Spinal cord (tissue), 10 donors: ENCODE data around the gene PDK4. TPM values are rescaled to one million over a fixed set of nuclear protein-coding genes. Genes with fewer than 3 reads are reported as not detected.

Source experiments
- DNase-seq, 6 donors: peaks; one replicate each; pipeline versions ENCODE4 v3.0.0 to v3.0.0-alpha.2; 2013 to 2015; ENCODE audit warnings: low spot score in 6 of 6, low read depth in 4 of 6
- H3K27ac ChIP-seq: one replicate; pipeline ENCODE4 v1.5.1; 2013; ENCODE audit warnings: low read depth, low read length, control low read depth
- H3K27me3 ChIP-seq: one replicate; pipeline ENCODE4 v1.6.1; 2013; ENCODE audit warnings: low read length; ENCODE audit not compliant: control insufficient read depth, insufficient read depth
- H3K36me3 ChIP-seq: one replicate; pipeline ENCODE4 v1.6.1; 2013; ENCODE audit warnings: low read length; ENCODE audit not compliant: control insufficient read depth, insufficient read depth
- H3K4me1 ChIP-seq: one replicate; pipeline ENCODE4 v1.6.1; 2013; ENCODE audit warnings: low read length; ENCODE audit not compliant: control insufficient read depth, insufficient read depth
- H3K4me3 ChIP-seq: one replicate; pipeline ENCODE4 v1.5.1; 2013; ENCODE audit warnings: low read depth, low read length, control low read depth
- H3K9me3 ChIP-seq: one replicate; pipeline ENCODE4 v1.6.1; 2013; ENCODE audit warnings: low read length; ENCODE audit not compliant: control insufficient read depth, insufficient read depth
- WGBS: methylation state at CpG from one replicate; pipeline ENCODE4 v1.1.5; 2013; ENCODE audit warnings: missing lambda C conversion rate; ENCODE audit not compliant: insufficient coverage; 5-methylcytosine and 5-hydroxymethylcytosine counted together
- long read RNA-seq, 4 donors: transcript quantifications; one replicate each; lab custom pipeline, GENCODE V29; 2026
- polyA plus RNA-seq, 2 donors: library from polyadenylated mRNA; unstranded; fragments of 120-200 nt; gene quantifications; one replicate each; pipeline ENCODE4 v1.2.1, GENCODE V29; 2013; ENCODE audit not compliant: insufficient read length in 2 of 2
- total RNA-seq, 2 donors: library from RNA; depleted of rRNA in 1 of 2; stranded (reverse); fragments of 120-200 nt in 1 of 2; fragments of >200 nt in 1 of 2; gene quantifications; one replicate each; pipeline versions ENCODE4 v1.2.3 to v1.2.4, GENCODE V29; 2013 to 2014
- donor health status: healthy.

The PDK4 gene
- total RNA-seq (10 to 100 TPM; 24.5 to 35.2 TPM), polyA plus RNA-seq (10 to 100 TPM; 14.7 to 22.5 TPM)
- long read RNA-seq, donor 1, transcript PDK4-201 (11 exons, 3,576 nt): major isoform, 8 of 8 reads
- long read RNA-seq, donor 1, partial matches to known transcripts: 0 of 8 reads
- long read RNA-seq, donor 1, other reads (novel, unspliced or antisense): 0 of 8 reads
- long read RNA-seq, donor 2, partial matches to known transcripts: 0 of 2 reads
- long read RNA-seq, donor 2, other reads (novel, unspliced or antisense): 0 of 2 reads
- long read RNA-seq, donor 3, partial matches to known transcripts: 0 of 1 reads
- long read RNA-seq, donor 3, other reads (novel, unspliced or antisense): 0 of 1 reads
- long read RNA-seq, donor 4, partial matches to known transcripts: 0 of 2 reads
- long read RNA-seq, donor 4, other reads (novel, unspliced or antisense): 0 of 2 reads

DNA sequence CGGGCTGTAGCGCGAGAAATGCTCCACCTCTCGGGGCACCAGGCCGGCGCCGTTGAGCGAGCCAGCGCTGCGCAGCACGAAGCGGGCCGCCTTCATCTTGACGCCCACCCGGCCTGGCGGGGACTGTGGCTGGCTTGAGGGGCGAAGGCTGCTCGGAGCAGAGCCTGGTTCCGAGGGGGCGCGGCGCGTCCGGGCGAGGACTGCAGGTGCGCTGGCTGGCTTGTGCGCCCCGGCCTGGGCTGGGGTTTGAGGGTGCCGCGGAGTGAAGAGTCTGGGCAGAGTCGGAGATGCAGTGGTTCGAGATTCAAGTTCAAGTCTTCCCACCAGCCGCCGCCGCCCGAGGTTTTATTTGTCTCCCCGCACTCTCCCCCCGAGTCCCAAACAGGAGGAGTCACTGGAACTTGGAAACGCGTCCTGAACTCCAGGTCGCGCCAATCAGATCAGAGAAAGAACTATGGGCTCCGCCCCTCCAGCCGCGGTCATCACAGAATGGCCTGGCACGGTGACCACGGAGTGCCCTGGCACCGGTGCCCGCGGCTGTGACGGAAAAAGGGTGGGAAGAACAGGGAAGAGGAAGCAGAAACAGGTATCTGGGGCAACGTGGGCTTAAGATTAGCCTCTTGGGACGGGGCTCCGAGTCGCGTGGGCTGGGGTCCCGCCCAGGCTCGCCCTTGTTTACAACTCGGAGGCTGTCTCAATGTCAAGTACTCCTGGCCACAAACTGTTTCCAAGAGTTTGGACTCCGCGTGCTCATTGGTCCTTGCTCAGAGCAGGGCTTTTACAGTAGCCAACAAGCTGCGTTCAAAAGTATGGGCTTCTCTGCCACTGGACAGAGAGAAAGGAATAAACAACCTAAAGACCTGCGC, at the start of gene PDK4:
PDK4 (minus strand) TSS at position 319 of the 866 bp plus-strand sequence; CDS start at position 96, 223 bp downstream.
- peak in 4 of 6 donors; percentile 58 to 90 (median 68) for DNase-seq
- peaks cover 13% of the 10 kb centered on the region for H3K4me1 ChIP-seq
- under 1% methylated on average over 62 of the region's 63 CpGs for WGBS
- peaks cover 7% of the 10 kb centered on the region for H3K27me3 ChIP-seq
- H3K27ac ChIP-seq: peak within 1 kb of the TSS; percentile 92
- peak within 1 kb of the TSS; percentile 77 for H3K4me3 ChIP-seq
- no peaks in the 10 kb centered on the region for H3K9me3 ChIP-seq
- no peaks in the 10 kb centered on the region for H3K36me3 ChIP-seq

DNA sequence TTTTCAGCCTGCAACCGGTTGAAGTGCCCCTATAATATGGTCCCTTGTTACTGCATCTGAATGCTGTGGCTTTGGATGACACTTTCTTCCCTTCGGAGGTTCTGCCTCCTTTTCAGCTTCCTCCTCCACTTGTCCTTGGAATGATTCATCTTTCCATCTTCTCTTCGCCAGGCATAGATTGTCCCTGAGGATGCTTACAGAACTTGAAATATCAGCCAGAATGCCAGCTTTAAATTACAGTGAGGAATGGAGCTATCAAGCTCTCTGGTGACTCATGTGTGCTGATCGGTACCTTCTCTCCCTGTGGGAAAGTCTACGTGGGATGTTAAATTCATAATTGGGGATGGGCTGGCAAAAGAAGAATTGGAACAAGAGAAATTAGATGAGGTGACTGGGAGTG, 45.9 kb upstream of the PDK4 start:
- WGBS: 61% methylated on average over 4 of the region's 5 CpGs
- no peaks in the 10 kb centered on the region for H3K36me3 ChIP-seq
- no peaks in the 10 kb centered on the region for H3K9me3 ChIP-seq
- no peak overlapping the region for H3K27ac ChIP-seq
- H3K4me1 ChIP-seq: no peaks in the 10 kb centered on the region
- DNase-seq: no peak
- no peaks in the 10 kb centered on the region for H3K27me3 ChIP-seq
- H3K4me3 ChIP-seq: no peak overlapping the region

DNA sequence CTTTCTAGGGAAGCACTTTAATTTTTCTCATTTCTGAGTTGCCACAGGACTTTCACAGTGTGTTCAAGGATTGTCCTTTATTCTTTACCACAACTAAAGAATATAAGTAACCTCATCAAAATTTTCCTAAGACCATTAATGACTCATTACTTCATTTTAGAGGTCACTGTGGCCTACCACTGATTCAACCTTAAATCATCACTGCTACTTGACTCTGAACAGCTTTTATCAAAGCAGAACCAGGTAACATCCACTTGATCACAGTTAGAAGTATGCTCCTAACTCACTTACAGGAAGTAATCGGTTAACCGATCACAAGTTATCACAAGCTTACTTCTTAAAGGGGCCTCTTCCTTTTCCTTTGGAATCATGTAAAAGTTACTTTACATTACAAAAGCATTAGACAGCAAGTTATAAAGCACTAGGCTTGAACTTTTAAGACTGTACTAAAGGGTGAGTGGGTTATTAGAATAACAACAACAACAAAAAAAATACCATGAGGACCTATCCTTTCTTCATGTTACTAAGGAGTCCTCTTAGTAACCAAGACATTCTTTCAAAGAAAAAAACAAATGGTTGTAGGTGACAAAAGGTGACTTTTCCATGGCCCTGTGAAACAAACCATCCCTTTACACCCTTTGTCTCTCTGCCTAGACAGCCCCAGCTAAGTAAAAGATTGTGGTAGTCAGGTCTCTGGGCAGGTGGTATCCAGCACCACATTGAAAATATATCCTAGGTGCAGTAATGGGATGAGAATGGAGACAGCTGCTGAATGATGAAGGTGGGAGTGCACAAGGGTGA, 40.0 kb upstream of the PDK4 start:
- WGBS: no CpG with 5 or more reads among the region's 2 CpGs
- no peaks in the 10 kb centered on the region for H3K9me3 ChIP-seq
- H3K4me1 ChIP-seq: no peaks in the 10 kb centered on the region
- H3K27me3 ChIP-seq: no peaks in the 10 kb centered on the region
- DNase-seq: peak in 1 of 6 donors; percentile 9
- no peaks in the 10 kb centered on the region for H3K36me3 ChIP-seq
- no peak overlapping the region for H3K4me3 ChIP-seq
- no peak overlapping the region for H3K27ac ChIP-seq

DNA sequence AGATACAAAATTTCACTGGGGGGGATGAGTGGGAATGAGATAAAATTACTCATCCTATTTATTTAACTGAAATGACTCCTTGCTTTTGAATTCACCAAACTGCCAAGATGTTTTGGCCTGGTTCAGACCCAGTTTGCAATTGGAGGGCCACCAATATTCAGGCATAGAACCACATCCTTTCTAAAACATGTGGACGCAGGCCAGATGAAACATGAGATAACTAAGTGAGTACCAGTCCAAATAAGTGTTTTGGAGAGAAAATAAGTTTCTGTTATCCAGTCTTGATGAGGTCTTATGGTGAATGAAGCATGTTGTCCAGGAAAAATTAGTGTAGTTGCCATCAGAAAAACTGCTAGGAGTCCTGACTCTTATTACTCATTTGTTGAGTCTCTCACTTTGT, 36.3 kb upstream of the PDK4 start:
- no peaks in the 10 kb centered on the region for H3K27me3 ChIP-seq
- no peak overlapping the region for H3K27ac ChIP-seq
- DNase-seq: no peak
- H3K9me3 ChIP-seq: no peaks in the 10 kb centered on the region
- no CpG with 5 or more reads among the region's 1 CpG for WGBS
- H3K4me1 ChIP-seq: no peaks in the 10 kb centered on the region
- H3K4me3 ChIP-seq: no peak overlapping the region
- no peaks in the 10 kb centered on the region for H3K36me3 ChIP-seq

DNA sequence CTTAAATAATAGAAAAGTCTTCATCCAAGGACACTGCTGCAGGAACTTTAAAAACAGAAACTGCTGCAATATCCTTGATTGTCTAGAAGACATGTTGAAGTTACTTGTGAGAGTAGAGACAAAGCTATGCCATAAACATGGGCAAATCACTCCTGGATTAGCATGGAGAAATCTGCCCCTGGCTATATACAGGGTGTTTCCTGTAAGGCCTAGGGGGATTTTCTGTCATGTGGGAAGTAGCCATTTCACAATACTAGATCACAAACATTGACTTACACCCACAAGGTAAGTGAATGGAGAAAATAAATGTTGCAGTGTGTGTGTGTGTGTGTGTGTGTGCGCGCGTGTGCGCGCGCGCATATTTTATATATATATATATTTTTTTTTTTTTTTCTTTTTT, 35.2 kb upstream of the PDK4 start:
- no peak overlapping the region for H3K27ac ChIP-seq
- H3K9me3 ChIP-seq: no peaks in the 10 kb centered on the region
- no peaks in the 10 kb centered on the region for H3K36me3 ChIP-seq
- WGBS: no CpG with 5 or more reads among the region's 7 CpGs
- H3K27me3 ChIP-seq: no peaks in the 10 kb centered on the region
- DNase-seq: no peak
- no peak overlapping the region for H3K4me3 ChIP-seq
- no peaks in the 10 kb centered on the region for H3K4me1 ChIP-seq

DNA sequence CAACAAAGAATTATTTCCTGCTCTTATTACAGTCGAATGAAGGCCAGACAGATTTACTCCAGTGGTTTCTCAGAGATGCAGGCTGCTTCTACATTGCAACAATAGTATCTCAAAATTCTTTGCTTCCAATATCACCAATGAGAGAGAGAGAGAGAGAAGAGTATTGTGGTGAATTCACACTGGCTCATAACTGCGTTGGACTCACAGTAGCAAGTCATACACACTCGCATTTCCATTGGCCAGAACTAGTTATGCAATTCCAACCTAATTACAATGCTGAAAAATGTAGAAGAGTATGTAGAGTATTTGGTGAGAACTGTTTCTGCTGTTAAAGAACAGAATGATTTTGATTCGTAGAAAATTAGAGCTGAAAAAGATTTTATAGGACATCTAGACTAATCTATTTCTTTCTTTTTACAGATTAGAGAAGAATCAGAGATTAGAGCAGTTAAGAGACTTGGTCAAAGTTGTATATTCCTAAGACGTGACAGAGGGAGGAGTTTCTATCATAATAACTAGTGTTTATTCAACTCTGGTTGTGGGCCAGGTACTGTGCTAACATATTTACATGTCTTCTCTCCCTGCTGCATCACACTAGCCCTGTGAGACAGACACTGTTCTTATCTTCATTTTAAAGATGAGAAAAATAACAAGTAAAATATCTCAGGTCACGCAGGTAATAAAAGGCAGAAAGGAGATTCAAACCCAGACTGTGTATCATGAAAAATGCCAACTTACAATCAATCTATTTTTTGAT, 34.6 kb upstream of the PDK4 start:
- Histone ChIP-seq H3K27me3 (no peaks in the 10 kb centered on the region), H3K4me3 (no peak overlapping the region), H3K36me3 (no peaks in the 10 kb centered on the region), H3K9me3 (no peaks in the 10 kb centered on the region), H3K27ac (no peak overlapping the region), H3K4me1 (no peaks in the 10 kb centered on the region)
- no peak for DNase-seq
- WGBS: 0% methylated on average over 1 of the region's 6 CpGs

DNA sequence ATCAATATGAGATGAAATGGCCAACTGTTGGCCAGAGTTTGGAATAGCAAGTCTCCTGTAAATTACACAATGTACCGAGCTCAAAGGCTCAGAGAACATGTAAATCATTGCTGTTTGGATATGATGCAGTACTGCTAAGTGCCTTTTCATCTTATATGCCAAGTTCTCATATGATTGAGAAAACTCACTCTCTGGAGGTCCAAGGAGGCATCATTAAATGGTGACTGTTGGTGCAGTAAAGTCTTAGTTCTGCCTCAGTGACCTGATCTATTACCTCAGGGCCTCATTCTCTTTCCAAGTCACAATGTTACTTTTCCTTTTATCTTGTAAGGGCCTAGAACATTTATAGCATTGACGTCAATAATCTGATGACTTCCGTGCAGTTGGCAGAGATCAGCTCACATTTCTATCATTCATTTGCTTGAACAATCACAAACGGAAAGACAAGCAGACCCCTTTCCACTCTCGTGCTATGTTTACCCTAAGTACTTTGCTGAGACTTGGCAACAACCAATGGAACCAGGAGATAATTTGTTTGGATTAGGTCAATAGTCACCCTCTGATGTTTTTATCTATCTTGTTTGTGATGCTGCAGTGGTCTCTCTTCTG, 32.6 kb upstream of the PDK4 start:
- no peak overlapping the region for H3K4me3 ChIP-seq
- no peak for DNase-seq
- H3K9me3 ChIP-seq: no peaks in the 10 kb centered on the region
- H3K27me3 ChIP-seq: no peaks in the 10 kb centered on the region
- WGBS: 58% methylated on average over 2 of the region's 5 CpGs
- no peaks in the 10 kb centered on the region for H3K36me3 ChIP-seq
- H3K27ac ChIP-seq: no peak overlapping the region
- H3K4me1 ChIP-seq: no peaks in the 10 kb centered on the region

DNA sequence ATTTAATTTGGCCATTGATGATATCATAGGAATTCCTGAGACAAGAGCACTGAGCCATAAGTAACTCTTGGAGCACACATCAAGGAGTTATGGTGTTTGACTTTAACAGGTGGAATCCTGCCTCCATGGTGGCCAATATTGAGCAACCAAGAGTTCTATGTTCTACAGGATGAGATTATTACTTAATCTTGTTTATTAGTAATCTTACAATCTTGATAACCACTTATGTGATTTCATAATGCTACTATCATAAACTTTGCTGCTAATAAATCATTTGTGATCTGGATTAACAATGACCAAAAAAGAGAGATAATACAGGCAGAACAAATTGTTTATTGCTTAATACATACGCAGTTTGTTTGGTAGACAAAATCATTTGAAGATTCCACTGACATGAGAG, 27.5 kb upstream of the PDK4 start:
- no peak overlapping the region for H3K27ac ChIP-seq
- H3K27me3 ChIP-seq: no peaks in the 10 kb centered on the region
- DNase-seq: no peak
- H3K4me1 ChIP-seq: no peaks in the 10 kb centered on the region
- 0% methylated on average over 1 of the region's 1 CpG for WGBS
- no peaks in the 10 kb centered on the region for H3K9me3 ChIP-seq
- H3K36me3 ChIP-seq: no peaks in the 10 kb centered on the region
- no peak overlapping the region for H3K4me3 ChIP-seq
